GM13976 (cell line): ENCODE data around the gene LYRM9.

Source experiments
- DNase-seq: peaks from one replicate; pipeline ENCODE4 v3.0.0; 2012; ENCODE audit warnings: low spot score
- CTCF ChIP-seq: IDR thresholded peaks from 2 replicates; pipeline ENCODE4 v1.5.1; 2012; ENCODE audit warnings: borderline replicate concordance, mild to moderate bottlenecking; ENCODE audit not compliant: insufficient read depth; ENCODE audit errors: extremely low read depth, missing control alignments, control extremely low read depth
- in situ Hi-C: fragments of 300-500 bp; cut with MboI; formaldehyde crosslinking; loops from one replicate; pipeline ENCODE4 v1.12.0; 2022; ENCODE audit warnings: low sequenced_read_pairs, mixed read lengths, inconsistent platforms; ENCODE audit not compliant: unreplicated experiment

The LYRM9 gene

DNA sequence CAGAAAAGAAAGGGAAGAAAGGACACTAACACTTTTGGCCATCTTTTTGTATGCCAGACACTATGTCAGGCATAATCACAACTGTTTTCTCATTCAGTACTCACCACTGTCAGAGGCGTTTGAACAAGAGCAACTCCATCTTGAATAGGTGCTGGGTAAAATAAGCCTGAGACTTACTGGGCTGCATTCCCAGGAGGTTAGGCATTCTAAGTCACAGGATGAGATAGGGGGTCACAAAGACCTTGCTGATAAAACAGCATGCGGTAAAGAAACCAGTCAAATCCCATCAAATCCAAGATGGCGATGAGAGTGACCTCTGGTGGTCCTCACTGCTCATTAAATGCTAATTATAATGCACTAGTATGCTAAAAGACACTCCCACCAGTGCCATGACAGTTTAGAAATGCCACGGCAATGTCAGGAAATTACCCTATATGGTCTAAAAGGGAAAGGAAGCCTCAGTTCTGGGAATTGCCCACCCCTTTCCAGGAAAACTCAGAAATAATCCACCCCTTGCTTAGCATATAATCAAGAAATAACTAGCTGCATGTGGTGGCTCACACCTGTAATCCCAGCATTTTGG lies 14.9 kb upstream of the LYRM9 start:
- no peak for DNase-seq
- in situ Hi-C loops: no loop called here
- no peak for TF ChIP-seq CTCF

DNA sequence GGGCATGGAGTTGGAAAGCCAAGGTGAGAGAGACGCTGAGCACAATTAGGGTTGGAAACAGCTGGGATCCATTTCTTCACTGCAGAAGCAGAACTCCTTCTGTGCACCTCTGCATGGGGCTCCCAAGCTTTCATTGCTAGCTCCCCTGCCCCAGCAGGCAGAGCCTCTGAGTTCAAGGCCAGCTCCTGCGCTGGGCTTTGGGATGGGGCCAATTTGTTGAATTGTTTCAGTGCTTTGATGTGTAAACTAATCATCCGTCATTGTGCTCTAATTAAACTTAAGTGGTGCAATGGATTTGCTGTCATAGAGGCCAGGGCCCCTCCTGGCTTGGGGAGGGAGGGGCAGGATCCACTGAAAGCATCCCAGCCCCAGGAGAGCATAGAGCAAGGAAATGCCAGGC lies 13.5 kb upstream of the LYRM9 start:
- no peak for DNase-seq
- in situ Hi-C loops: no loop called here
- TF ChIP-seq CTCF: no peak

GRCh38 chr17:27906226-27906580 lies 13.0 kb upstream of the LYRM9 start:
- no peak for TF ChIP-seq CTCF
- in situ Hi-C loops: no loop called here
- no peak for DNase-seq

GRCh38 chr17:27905447-27906225 lies 12.5 kb upstream of the LYRM9 start:
- in situ Hi-C loops: no loop called here
- TF ChIP-seq CTCF: no peak

GRCh38 chr17:27904534-27905446 lies 11.6 kb upstream of the LYRM9 start:
- in situ Hi-C loops: no loop called here
- no peak for TF ChIP-seq CTCF
- no peak for DNase-seq

More at GRCh38 chr17:27905447-27906225, 12.5 kb upstream of the LYRM9 start:
- no peak for DNase-seq

GRCh38 chr17:27904114-27904513 lies 10.9 kb upstream of the LYRM9 start:
- no peak for DNase-seq
- no peak for TF ChIP-seq CTCF
- in situ Hi-C loops: no loop called here
